GM12874 (cell line): ENCODE measurements around the gene FETUB.

ENCODE experiments used
- CTCF ChIP-seq: IDR thresholded peaks from 2 replicates; pipeline ENCODE4 v1.5.1; 2011; ENCODE audit warnings: low read depth, mild to moderate bottlenecking, control low read depth, low read length, moderate library complexity; ENCODE audit not compliant: insufficient read depth

FETUB gene

GRCh38 chr3:186605561-186606545 lies 34.3 kb upstream of the FETUB start:
- no peak for TF ChIP-seq CTCF

GRCh38 chr3:186608624-186609215 lies 31.5 kb upstream of the FETUB start:
- no peak for TF ChIP-seq CTCF

GRCh38 chr3:186609247-186609868 lies 30.8 kb upstream of the FETUB start:
- TF ChIP-seq CTCF: peak; percentile 27; the same call in 1 of the 2 replicates

- no peak for TF ChIP-seq CTCF
Measured at GRCh38 chr3:186612065-186612464, 28.1 kb upstream of the FETUB start.

- no peak for TF ChIP-seq CTCF
Measured at GRCh38 chr3:186612721-186613636, 27.2 kb upstream of the FETUB start, which contains the start of gene AHSG. AHSG (plus strand) TSS chr3:186613060; CDS start chr3:186613142, 82 bp downstream.

- no peak for TF ChIP-seq CTCF
Measured at GRCh38 chr3:186613637-186614265, 26.4 kb upstream of the FETUB start.
